ENCODE data around the gene FAM50A.
"Not testable (repeated sequence)": the region's sequence is repeated elsewhere in the genome, so short reads cannot be mapped to it uniquely, and the experiment has no call there.

Gene FAM50A, protein sequence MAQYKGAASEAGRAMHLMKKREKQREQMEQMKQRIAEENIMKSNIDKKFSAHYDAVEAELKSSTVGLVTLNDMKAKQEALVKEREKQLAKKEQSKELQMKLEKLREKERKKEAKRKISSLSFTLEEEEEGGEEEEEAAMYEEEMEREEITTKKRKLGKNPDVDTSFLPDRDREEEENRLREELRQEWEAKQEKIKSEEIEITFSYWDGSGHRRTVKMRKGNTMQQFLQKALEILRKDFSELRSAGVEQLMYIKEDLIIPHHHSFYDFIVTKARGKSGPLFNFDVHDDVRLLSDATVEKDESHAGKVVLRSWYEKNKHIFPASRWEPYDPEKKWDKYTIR

DNA sequence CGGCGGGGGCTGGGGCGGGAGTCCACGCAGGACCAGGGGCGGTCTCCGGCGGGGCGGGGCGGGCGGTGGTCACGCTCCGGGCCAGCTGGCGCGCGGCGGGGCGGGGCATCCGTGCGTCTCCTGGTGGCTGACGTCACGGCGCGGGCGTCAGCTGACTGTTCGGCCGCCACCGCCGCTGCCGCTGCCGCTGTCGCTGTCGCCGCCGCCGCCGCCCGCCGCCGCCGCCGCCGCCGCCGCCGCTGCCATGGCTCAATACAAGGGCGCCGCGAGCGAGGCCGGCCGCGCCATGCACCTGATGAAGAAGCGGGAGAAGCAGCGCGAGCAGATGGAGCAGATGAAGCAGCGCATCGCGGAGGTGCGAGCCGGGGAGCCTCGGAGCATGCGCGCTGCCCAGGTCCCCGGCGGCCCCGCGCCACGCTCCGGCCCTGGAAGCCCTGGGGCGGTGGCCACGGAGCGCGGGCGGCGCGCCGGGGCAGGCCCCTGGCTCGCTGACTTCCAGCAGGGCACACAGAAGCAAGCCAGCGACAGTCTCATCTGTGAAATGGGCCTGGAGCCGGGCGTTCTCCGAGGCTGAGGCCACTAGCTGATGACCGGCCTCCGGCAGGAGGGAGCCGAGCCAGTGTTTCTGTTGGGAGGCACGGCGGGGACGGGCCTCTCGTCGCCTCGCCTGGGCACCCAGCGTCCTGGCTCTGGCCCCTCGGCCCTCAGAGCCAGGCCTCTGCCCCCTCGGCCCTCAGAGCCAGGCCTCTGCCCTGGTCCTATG is at the start of gene FAM50A:
Gene FAM50A (plus strand): TSS at position 150 of the 763 bp plus-strand sequence. CDS start 95 bp downstream, at position 245.
- peak; percentile 60 to 62 for DNase-seq

DNA sequence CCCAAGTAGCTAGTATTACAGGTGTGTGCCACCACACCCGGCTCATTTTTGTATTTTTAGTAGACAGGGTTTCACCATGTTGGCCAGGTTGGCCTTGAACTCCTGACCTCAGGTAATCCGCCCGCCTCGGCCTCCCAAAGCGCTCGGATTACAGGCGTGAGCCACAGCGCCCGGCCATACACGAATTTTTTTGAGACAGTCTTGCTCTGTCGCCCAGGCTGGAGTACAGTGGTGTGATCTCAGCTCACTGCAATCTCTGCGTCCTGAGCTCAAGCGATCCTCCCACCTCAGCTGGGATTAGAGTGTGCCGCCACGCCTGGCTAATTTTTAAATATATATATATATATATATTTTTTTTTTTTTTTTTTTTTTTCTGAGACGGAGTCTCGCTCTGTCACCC is 47.6 kb upstream of the FAM50A start:
- not testable (repeated sequence) for DNase-seq

DNA sequence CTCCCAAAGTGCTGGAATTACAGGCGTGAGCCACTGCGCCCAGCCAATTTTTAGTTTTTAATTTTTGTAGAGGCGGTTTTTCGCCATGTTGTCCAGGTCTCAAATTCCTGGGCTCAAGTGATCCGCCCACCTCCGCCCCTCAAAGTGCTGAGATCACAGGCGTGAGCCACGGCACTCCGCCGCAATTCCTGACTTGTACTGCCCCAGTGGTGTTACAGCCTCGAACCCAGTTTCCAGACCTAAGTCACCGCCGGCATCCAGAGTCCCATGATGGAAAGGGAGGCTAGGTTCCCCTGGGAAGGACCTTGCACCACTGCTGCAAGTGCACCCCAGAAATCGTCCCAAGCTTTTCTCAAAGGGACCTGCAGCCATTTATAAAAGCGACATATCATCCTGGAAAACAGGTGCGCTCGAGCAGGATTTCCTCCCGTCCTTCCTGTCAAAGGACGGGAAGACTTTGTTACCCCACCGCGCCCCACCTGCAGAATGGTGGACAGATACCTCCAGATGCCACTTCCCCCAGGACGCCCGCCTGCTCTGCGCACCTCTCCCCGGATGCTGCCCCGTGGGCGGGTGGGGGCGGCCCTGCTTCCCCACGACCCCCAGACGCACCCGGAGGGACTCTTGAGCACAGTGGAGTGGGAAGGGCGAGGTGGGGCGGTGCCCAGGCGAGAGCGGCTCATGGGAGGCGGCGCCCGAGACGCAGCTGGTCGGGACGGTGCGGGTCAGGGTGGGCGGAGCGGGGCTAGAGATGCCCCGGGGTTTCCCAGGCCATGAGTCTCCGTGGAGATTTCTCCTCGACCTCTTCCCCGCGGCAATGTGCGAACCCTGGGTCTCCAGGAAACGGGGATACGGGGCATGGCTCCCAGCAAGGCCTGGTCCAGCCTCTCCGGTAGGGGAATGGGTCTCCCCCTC is 46.7 kb upstream of the FAM50A start:
- DNase-seq, result peak in 1 of 2 donors; percentile 51

DNA sequence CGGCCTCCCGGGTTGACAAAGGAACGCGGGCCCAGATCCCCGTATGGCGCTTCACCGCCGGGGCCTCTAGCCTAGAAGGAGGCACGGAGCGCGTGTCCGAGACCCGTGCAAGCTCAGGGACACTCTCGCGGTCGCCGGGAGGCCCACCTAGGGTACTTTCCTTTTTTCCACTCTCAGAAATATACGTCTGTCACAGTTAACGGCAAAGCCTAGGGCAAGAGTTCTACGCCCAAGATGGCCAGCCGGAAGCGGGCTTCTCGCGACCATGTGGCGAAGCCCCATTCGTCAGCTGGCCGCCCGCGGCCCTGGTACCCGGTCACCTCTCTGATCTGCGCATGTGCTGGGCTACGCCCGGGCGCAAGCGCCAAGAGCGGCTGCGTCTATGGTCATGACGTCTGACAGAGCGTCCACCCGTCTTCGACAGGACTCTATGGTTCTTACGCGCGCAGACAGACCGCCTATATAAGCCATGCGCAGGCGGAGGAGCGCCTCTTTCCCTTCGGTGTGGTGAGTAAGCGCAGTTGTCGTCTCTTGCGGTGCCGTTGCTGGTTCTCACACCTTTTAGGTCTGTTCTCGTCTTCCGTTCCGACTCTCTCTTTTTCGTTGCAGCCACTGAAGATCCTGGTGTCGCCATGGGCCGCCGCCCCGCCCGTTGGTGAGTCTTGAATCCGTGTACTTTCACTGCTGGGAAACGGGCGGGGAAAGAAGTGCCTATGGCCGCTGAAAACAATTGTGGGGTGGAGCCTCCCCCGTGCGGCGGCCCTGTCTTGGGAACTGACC is 45.9 kb upstream of the FAM50A start, which contains the start of gene RPL10:
Gene RPL10 (plus strand): TSS at position 490 of the 780 bp plus-strand sequence. CDS start 143 bp downstream, at position 633.
- peak; percentile 77 to 79 for DNase-seq

DNA sequence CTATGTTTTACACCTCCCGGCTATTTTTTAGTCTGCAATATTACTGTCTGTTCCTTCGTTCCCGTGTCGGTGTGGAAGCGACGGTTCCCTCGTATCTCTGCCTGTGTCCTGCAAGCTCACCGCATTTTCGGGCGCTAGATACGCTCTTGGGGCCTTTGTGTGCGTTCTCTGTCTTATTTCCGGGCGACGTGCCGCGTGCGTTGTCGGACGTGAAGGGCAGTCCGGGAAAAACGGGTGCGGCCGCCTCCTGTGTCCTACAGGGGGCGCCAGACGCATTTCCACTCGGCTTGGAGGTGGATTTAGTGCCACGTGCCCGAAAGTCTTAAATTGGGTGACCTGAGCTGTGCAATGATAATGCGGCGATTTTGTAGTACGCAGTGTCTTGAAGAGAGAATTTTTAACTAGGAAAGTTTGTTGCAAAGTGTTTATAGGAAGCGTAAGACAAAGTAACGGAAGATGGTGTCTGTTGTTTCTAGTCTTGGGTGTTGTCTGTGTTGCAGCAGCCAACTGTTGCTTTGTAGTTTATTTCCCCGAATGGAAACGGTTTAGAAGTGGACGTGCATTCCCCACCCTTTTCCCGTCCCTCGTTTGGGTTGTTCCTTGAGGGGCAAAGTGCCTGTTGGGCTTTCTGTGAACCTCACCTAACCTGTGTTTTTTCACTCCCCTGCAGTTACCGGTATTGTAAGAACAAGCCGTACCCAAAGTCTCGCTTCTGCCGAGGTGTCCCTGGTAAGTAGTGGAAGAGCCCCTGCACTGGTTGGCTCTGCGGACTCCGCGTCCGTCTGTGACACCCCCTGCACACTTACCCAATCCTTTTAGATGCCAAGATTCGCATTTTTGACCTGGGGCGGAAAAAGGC is 45.0 kb upstream of the FAM50A start:
- peak; percentile 69 to 73 for DNase-seq

DNA sequence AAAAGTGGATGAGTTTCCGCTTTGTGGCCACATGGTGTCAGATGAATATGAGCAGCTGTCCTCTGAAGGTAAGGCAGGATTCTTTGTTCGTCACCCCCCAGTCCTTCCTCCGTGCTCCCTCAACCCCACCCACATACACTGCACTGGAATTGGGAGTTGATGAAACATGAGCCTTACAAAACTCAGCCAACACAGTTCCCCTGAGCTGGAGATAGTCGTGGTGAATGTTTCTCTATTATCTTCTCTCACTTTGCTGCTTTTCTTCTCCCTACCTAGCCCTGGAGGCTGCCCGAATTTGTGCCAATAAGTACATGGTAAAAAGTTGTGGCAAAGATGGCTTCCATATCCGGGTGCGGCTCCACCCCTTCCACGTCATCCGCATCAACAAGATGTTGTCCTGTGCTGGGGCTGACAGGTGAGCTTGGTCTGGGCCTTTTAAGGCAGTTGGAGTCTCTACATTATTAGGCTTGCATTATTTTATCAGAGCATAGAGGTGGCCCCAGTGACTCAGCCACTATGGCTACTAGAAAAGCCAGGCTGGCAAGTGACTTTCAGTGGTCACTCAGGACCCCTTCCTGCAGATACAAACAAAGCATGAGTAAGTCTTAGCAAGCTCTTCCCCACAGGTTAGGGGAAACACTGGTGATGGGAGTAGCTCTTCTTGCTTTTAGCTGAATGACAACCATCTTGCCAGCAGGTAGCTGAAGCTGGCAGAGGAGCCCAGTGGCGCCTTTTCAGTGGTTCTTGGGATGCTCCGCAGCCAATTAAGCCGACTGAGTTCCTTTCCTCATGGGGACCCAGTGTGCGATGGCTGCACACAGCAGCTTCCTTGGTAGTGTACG is 44.2 kb upstream of the FAM50A start:
- DNase-seq, result no peak

DNA sequence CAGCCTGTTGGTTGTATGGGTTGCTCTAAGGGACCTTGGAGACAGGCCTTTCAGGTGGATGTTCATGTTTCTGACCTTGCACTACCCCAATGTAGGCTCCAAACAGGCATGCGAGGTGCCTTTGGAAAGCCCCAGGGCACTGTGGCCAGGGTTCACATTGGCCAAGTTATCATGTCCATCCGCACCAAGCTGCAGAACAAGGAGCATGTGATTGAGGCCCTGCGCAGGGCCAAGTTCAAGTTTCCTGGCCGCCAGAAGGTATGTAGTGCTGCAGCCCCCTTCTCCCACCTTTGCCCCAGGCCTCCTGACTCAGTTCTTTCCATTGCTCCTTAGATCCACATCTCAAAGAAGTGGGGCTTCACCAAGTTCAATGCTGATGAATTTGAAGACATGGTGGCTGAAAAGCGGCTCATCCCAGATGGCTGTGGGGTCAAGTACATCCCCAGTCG is 43.5 kb upstream of the FAM50A start:
- not testable (repeated sequence) for DNase-seq

DNA sequence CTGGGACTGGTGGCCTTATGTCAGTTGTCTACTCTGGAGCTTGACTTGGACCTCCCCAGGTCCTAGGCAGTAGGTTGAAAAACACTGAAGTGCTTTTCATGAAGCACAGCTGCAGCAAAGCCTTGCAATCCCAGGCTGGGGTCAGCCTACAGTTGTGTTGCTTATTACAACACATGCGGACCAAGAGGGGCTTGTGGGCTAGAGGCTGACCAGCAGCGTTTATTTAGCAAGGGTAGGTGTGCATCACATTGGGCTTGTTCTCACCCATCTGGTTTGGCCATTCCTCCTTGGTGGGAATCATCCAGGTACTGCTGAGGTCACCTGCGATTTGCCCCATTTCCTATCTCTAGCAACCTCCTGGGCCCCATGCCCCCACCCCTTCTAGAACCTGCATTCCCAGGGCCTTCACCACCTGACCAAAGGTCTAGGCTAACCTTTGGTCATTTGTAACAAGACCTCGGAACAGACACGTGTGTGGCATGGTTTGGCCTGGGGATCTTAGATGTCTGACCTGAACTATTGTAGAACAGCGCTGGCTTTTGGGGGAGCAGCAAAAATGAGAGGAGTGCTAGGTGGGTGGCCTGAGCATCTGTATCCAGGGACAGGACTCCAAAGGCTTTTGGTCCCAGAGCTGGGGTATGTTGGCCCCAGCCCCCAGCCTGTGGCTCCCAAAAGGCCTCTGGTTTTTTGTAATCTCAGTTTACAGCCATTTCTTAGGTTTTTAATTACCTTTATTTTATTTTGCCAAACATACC is 42.7 kb upstream of the FAM50A start:
- peak in 1 of 2 donors; percentile 25 for DNase-seq

DNA sequence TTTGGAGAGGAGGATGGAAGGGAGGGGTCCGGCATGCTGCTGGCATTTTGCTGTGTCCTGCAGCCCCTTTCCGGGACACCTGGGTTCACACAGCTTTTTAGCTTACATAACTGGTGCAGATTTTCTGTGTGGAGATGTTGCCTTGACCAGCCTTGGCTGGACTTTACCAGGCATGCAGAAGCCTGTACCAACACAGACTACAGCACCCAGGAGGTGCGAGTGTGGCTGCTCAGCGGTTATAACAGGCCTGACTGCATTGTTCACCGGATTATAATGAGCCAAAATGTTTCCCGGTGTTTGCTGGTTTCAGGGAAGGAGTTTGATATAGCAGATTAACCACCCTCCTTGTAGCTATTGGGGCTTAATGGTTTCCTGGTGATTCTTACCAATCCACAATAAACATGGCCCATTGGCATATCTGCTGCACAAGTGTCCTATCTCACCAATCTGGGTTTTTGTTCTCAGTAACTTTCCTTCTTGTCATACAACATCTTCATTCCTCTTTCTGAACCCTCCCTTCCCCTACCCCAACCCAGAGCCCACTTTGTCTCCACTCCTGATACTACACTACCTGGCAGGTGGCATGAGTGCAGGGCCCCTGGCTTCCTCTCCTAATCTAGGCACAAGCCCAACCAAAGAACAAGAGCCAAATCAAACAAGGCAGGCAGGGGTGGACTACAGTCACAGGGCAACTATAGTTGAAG is 41.9 kb upstream of the FAM50A start:
- DNase-seq, result no peak

DNA sequence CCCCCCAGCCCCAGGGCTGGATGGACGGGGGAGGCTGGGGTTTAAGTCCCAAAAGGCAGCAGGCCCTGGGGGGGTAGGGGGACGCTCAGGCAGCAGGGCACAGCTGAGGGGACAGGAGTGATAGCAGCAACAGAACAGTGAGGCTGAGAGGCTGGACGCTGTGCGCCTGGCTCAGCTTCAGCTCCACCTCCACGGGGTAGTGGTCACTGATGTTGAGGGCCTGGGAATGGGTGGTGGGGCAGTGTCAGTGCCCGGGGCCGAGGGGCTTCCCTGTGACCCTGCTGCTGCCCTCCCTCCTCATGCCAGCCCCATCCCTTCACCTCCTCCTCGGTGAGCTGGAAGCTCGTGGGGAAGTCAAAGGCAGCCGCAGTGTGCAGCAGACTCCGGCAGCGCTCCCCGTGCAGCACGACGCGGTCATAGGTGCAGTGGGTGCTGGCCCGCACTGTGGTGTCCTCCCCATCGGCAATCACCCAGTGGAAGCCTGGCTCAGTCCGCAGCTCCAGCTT is 41.3 kb upstream of the FAM50A start:
- DNase-seq, result no peak

DNA sequence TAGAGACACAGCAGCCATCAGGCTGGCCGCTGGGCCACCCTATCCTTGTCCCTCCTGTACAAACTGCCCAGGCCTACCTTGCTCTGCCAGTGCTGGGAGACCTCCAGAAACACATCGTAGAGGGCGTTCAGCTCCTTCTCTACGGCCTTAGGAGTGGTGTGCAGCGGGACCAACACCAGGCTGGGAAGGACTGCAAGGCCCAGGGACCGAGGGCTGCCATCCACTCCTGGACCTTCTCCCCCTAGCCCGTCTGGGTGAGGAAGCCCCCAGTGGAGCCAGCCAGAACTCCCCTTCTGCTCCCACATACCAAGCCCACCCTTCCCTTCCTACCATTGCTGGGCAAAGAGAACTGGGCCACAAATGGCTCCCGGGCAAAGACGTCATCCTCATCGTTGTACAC is 40.7 kb upstream of the FAM50A start:
- no peak for DNase-seq

DNA sequence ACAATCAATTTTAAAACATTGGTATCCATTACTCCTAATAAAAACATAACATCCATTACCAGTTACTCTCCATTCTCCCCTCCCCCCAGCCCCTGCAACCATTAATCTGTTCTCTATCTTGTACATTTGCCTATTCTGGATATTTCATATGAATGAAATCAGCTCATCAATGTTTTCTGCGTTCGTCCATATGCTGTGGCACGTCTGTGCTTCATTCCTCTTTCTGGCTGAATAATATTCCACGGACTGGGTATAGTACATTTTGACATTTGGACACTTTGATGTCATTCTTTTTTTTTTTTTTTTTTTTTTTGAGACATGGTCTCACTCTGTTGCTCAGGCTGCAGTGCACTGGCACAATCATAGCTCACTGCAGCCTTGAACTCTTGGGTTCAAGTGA is 40.1 kb upstream of the FAM50A start:
- DNase-seq, result no peak

DNA sequence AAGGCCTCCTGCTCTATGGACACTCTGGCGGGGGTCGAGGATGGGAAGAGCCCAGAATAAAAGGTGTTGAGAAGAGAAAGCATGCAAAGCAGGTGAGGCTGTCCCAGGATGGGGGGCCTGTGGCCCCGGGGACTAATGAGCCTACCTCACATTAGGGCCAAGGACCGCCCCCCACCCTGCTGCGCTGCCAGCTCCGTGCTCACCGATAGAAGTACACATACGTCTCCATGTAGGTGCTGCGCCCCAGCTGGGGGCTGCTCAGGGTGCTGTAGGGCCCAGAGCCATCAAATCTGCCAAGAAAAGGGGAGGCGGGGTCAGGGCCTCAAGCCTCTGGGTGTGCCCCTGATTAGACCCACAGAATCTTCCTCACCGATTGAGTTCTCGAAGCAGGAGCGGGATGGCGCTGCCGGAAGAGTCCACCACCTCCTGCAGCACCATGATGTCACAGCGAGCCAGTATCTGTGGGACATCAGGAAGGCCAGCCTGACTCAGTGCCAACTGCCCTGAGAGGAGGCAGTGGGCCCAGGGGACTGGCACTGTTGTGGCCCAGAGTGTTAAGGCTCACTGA is 39.2 kb upstream of the FAM50A start:
- DNase-seq, result no peak

DNA sequence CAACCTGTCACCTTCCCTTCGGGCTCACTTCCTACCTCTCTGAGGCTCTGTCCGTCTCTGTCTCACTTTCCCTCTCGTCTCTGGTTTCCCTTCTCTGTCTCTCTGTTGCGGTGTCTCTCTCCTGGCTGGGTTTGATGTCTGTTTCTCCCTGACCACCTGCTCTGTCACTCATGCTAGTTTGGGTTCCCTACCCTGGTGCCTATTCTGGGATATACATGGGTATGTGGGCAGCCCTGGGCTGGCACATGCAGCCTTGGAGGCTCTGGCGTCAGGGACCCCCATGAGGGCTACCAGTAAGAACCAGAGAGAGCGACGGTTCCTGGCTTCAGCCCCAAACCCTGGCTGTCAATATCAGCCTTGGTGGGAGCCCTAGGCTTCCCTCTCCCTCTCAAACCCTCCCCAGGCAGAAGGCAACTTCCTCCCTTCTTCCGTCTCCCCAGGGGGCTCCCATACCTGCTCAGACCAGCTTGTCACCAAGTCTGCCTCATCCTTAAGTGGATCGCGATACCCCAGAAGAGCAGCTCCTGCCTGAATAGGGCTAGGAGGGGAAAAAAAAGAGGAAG is 35.2 kb upstream of the FAM50A start:
- DNase-seq, result no peak

DNA sequence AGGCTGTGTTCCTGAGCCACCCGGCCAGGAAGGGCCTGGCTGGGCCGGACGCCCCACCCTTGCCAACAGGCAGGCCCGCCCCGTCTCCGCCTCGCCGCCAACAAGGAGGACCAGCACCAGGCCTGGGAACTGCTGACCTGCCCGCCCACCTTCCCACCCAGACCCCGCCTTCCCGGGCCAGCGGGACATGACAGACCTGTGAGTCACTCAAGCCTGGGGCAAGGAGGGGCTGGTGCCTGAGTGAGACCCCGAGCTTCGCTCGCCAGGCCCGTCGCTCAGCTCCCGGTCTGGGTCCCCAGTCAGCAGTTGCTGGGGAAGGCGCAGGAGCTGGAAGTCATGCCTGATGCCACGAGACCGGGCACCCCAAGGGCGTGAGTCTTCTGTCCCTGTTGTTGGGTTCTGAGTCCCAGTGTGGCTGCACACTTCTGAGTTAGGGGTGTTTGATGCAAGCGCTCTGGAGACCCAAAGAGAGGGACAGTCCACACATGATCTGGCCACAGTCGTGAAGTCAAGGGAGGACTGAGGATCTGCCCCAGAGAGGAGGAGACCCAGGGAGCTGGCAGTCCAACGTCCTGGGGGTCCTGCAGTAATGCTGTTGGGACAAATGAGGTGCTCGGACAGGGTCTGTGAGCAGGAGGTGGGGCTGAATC is 34.6 kb upstream of the FAM50A start, which contains the start of gene DNASE1L1:
Gene DNASE1L1 (minus strand): TSS at position 33 of the 650 bp plus-strand sequence. CDS start 3,686 bp downstream, outside the sequence.
- DNase-seq, result no peak

DNA sequence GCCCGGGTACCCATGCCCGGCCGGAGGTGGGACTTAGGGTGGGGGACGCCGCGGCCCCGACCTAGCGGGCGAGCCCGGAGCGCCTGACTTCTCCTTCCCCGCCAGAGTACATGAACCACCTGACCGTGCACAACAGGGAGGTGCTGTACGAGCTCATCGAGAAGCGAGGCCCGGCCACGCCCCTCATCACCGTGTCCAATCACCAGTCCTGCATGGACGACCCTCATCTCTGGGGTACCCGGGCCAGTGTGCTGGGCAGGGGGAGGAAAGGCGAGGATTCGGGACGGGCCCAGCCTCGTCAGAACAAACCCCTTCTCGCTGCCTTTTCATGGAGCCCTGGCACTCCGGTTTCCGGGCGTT is 32.0 kb upstream of the FAM50A start:
- DNase-seq, result peak in 1 of 2 donors; percentile 34

DNA sequence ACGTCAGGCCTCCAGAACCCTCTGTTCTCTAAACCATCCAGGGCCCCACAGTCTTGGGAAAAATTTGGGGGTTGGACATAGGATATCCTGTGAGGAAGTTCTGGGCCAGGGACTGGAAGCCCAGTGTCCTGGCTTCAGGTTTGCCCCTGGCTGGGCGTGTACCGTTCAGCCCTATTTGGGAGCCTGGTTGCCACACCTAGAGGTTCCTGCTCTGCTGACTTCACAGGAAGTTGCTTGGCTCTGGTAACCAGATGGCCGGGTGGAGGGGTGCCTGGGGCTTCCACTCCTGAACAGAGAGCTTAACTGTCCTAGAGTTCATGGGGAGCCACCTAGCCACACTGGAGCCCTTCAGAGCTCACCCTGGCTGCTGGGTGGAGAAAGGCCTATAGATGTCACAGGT is 31.5 kb upstream of the FAM50A start:
- no peak for DNase-seq

Measured in stimulated activated CD4-positive, alpha-beta T cell treated with anti-CD3 and anti-CD28 coated beads, Interleukin-2, amount 100 ng/mL, for 48 hours (primary cell).